Activated CD8-positive, alpha-beta memory T cell treated with anti-CD3 and anti-CD28 coated beads for 48 hours (primary cell): ENCODE data around the gene MRPL11.

Experiments
- DNase-seq, 3 experiments: peaks; one replicate each; pipeline ENCODE4 v3.0.0-alpha.2; 2020; ENCODE audit warnings: low read depth in 2 of 3, low spot score in 2 of 3

MRPL11 gene

GRCh38 chr11:66393954-66394353, 44.7 kb downstream of the MRPL11 start:
- no peak for DNase-seq

GRCh38 chr11:66391322-66391721, 47.3 kb downstream of the MRPL11 start:
- no peak for DNase-seq

- DNase-seq = peak in 1 of 3 experiments; percentile 39
These were observed 49.8 kb downstream of the MRPL11 start for GRCh38 chr11:66388780-66389386.

- peak in 2 of 3 experiments; percentile 75 to 79 for DNase-seq
These were observed 52.2 kb downstream of the MRPL11 start for GRCh38 chr11:66386171-66387069.
